Epithelial cell of proximal tubule (primary cell): ENCODE measurements around the gene ELP6. TPM values are rescaled to one million over a fixed set of nuclear protein-coding genes. Genes with fewer than 3 reads are reported as not detected.
"Not testable (repeated sequence)": the region's sequence is repeated elsewhere in the genome, so short reads cannot be mapped to it uniquely, and the experiment has no call there.

Source experiments
- DNase-seq: peaks from one replicate; pipeline ENCODE4 v3.0.0-alpha.2; 2011; ENCODE audit warnings: low read depth
- H3K4me3 ChIP-seq: 2 replicates; pipeline ENCODE4 v1.5.1; 2011; ENCODE audit warnings: low read depth, mild to moderate bottlenecking, low read length
- total RNA-seq: library from RNA; depleted of rRNA; stranded (reverse); fragments of >200 nt; gene quantifications from 2 replicates; pipeline ENCODE4 v1.2.3, GENCODE V29; 2015
- TF ChIP-seq, protein P1 (sequence below): conservative IDR thresholded peaks from 2 replicates; pipeline ENCODE4 v1.5.1; 2012; ENCODE audit warnings: low read depth, mild to moderate bottlenecking, low read length

ELP6 gene
- total RNA-seq, 1 donor from 2014 or later = 37.1 TPM

DNA sequence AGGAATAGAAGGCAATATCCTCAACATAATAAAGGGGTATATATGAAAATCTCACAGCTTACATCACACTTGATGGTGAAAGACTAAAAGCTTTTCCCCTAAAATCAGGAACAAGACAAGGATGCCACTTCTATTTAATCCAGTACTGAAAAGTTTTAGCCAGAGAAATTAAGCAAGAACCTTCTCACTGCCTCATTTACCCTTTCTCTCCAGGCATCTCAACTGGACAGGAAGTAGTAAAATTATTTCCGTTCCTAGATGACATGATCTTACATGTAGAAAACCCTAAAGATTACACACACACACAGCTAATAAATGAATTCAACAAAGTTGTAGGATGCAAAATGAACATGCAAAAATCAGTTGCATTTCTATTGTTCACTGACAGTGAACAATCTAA is 48.9 kb downstream of the ELP6 start:
- H3K4me3 ChIP-seq = no peak overlapping the region
- no peak for DNase-seq
- TF ChIP-seq, protein P1, sequence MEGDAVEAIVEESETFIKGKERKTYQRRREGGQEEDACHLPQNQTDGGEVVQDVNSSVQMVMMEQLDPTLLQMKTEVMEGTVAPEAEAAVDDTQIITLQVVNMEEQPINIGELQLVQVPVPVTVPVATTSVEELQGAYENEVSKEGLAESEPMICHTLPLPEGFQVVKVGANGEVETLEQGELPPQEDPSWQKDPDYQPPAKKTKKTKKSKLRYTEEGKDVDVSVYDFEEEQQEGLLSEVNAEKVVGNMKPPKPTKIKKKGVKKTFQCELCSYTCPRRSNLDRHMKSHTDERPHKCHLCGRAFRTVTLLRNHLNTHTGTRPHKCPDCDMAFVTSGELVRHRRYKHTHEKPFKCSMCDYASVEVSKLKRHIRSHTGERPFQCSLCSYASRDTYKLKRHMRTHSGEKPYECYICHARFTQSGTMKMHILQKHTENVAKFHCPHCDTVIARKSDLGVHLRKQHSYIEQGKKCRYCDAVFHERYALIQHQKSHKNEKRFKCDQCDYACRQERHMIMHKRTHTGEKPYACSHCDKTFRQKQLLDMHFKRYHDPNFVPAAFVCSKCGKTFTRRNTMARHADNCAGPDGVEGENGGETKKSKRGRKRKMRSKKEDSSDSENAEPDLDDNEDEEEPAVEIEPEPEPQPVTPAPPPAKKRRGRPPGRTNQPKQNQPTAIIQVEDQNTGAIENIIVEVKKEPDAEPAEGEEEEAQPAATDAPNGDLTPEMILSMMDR = no peak

DNA sequence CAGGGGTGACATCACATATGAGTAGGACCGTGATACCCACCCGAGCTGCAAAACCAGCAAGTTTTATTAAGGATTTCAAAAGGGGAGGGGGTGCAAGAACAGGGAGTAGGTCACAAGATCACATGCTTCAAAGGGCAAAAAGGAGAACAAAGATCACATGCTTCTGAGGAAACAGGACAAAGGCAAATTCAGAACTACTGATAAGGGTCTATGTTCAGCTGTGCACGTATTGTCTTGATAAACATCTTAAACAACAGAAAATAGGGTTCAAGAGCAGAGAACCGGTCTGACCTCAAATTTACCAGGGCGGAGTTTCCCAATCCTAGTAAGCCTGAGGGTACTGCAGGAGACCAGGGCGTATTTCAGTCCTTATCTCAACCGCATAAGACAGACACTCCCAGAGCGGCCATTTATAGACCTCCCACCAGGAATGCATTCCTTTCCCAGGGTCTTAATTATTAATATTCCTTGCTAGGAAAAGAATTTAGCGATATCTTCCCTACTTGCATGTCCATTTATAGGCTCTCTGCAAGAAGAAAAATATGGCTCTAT is 53.9 kb downstream of the ELP6 start:
- not testable (repeated sequence) for DNase-seq

DNA sequence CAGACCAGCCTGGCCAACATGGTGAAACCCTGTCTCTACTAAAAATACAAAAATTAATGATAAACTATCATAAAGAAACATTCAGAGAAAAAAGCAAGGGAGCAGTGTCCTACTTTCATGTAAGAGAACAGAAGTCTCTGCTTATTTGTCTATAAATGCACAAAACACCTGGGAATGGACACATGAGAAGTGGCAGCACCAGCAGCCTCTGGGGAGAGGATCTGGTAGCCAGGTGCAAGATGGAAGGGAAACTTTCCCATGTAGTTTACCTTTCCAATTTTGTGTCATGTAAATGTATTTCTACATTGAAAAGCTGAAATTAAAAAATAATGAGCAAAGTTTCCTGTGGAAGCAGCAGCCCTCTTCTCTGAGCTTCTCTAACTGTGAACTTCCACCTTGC is 56.5 kb downstream of the ELP6 start:
- no peak for DNase-seq
- no peak overlapping the region for H3K4me3 ChIP-seq
- TF ChIP-seq, protein P1 = no peak

More for the DNA sequence above, 53.9 kb downstream of the ELP6 start:
- H3K4me3 ChIP-seq = not testable (repeated sequence)

DNA sequence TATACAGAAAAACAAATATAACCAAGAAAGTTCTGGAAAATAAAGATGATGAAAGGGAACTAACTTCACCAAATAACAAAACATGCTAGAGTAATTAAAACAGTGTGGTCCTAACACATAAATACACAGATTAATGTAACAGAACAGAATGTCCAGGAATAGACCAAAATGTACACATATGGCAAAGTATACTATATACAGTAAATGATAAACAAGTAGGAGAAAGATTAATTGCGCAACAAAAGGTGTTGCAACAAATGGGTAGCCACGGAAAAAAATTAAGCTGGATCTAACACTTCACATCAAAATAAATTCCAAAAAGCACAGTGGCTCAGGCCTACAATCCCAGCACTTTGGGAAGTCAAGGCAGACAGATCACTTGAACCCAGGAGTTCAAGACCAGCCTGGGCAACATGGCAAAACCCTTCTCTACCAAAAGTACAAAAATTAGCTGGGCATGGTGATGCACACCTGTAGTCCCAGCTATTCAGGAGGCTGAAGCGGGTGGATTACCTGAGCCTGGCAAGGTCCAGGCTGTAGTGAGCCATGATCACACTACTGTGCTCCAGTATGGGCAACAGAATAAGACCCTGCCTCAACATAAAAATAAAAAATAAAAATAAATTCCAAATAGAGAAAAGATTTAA is 57.6 kb downstream of the ELP6 start:
- TF ChIP-seq, protein P1 = no peak
- no peak for DNase-seq
- no peak overlapping the region for H3K4me3 ChIP-seq

DNA sequence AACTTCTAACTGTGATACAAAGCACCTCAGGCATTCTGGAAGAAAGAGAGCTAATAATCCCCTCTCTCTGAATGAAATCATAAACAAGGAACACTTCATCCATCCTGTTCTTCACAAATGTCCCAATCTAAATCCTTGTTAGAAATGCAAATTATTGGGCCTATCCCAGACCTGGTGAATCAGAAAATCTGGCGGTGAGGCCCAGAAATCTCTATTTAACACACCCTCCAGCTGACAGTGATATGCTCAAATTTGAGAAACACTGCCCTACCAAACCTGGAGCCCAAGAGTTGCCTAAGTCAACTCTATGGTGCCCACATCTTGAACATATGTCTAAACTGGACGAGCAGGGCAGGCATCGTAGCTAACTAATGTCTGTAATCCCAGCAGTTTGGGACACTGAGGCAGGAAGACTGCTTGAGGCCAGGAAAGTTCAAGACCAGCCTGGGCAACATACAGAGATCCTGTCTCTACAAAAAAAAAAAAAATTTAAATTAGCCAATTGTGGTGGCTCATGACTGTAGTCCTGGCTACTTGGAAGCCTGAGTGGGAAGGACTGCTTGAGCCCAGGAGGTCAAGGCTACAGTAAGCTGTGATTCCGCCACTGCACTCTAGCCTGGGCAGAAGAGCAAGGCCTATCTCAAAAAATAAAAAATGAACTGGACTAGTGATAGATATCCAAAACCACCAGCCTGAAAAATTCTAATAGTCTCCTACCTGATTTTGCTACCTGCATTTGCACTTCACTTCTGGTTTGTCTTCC is 60.9 kb downstream of the ELP6 start:
- H3K4me3 ChIP-seq = no peak overlapping the region
- no peak for DNase-seq
- TF ChIP-seq, protein P1 = no peak

Other genes with a start within 250 kb of the ELP6 start
- 7.8 and 16.1 TPM in 2 replicates for gene KIF9, start 230.9 kb downstream of the ELP6 start, total RNA-seq
- gene KLHL18, start 230.8 kb downstream of the ELP6 start, total RNA-seq = 13.7 and 24.3 TPM in 2 replicates
- gene PTPN23, start 132.7 kb downstream of the ELP6 start, total RNA-seq = 14.2 and 15.0 TPM in 2 replicates
- gene SCAP, start 37.8 kb downstream of the ELP6 start, total RNA-seq = 52.8 and 61.7 TPM in 2 replicates
- gene CSPG5, start 65.2 kb upstream of the ELP6 start, total RNA-seq = 0.65 and 2.2 TPM in 2 replicates